NT2/D1 (cell line): ENCODE results near the gene PHC2.

ENCODE experiments used
- SUZ12 ChIP-seq: IDR thresholded peaks from 2 replicates; pipeline ENCODE4 v1.6.1; 2011; ENCODE audit not compliant: insufficient read length, insufficient read depth; ENCODE audit errors: extremely low read depth
- YY1 ChIP-seq: IDR thresholded peaks from 2 replicates; pipeline ENCODE4 v1.6.1; 2011; ENCODE audit not compliant: insufficient read length, insufficient read depth
- ZNF274 ChIP-seq: IDR thresholded peaks from 2 replicates; pipeline ENCODE4 v1.6.1; 2011; ENCODE audit warnings: mild to moderate bottlenecking, low read depth, low read length

DNA sequence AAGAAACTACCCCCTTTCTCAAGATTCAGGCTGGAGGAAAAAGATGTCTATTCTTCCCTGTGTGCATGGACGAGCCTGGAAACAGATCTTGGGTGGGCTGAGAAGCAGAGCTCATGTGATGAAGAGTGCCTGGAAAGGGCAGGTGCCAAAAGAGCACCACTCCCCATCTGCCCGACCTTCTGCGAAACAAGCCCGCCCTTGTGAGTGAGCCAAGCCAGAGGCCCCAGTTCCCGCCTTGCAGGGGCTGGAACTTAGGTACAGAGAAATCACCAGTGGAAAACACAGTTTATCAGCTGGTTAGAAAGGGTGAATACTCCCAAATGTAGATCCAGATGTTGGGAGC lies 83.3 kb downstream of the PHC2 start:
- no peak for TF ChIP-seq YY1
- TF ChIP-seq ZNF274 = no peak
- TF ChIP-seq SUZ12 = no peak
